ENCODE results near the gene TSC2.
A peak's percentile ranks its signal among the peaks of the same experiment; 100 is the strongest.
"Not testable (repeated sequence)": the region's sequence is repeated elsewhere in the genome, so short reads cannot be mapped to it uniquely, and the experiment has no call there.

TSC2 gene

DNA sequence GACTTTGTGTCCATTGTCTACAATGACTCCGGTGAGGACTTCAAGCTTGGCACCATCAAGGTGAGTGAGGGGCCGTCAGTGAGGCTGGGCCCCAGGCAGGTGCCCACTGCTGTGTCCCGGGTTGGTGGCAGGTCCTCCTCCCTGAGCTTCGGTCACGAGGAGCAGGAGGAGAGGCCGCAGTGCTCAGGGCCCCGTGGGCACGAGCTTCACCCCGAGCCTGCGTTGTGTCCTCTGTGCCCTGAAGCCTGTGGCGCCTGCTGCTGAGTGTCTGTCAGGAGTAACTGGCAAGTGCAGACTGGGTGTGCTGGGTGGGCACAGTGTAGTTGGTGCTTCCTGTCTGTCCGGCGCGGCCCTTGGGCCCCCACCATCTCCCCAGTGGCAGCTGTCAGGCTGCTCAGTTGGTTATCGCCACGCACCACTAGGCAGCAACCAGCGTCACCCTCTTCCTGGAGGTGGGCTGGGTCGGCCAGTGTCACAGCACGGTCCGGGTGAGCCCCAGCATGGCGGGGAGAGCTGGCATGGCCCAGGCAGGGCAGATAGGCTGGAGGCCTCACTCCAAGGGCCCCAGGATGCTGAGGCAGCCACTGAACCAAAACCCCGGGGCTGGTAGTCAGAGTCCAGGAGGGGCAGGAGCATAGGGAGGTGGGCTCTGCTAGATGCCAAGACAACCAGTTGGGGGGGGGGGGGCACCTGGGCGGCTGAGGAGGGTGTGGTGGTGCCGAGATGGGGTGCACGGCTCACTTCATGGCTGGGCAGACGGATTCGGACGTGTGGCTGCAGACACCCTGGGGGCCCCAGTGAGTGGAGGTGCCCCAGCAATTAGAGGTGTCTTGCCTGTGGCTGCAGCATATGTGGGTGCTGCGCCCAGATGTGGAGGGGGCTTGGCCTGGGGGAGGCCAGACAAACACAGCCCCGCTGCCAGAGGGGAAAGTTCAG, 39.3 kb downstream of the TSC2 start:
- DNase-seq (ENCODE audit: low read depth): no peak

DNA sequence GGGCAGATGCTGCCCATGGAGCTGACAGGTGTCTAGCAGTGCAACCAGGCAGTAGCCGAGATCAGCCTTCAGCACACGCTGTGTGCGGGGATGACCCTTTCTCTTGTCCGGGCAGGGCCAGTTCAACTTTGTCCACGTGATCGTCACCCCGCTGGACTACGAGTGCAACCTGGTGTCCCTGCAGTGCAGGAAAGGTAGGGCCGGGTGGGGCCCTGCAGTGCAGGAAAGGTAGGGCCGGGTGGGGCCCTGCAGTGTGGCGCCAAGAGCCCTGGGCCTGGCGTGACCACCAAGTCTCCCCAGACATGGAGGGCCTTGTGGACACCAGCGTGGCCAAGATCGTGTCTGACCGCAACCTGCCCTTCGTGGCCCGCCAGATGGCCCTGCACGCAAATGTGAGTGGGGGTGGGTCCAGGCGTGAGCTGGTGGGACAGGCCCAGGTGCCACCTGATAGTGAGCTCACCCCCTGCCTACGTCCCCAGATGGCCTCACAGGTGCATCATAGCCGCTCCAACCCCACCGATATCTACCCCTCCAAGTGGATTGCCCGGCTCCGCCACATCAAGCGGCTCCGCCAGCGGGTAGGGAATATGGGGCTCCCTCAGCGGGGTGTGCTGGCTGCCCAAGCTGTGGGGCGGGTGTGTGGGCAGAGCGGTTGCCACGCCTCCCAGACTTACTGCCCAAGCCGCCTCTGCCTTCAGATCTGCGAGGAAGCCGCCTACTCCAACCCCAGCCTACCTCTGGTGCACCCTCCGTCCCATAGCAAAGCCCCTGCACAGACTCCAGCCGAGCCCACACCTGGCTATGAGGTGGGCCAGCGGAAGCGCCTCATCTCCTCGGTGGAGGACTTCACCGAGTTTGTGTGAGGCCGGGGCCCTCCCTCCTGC, 40.2 kb downstream of the TSC2 start:
- DNase-seq (ENCODE audit: low read depth): no peak

DNA sequence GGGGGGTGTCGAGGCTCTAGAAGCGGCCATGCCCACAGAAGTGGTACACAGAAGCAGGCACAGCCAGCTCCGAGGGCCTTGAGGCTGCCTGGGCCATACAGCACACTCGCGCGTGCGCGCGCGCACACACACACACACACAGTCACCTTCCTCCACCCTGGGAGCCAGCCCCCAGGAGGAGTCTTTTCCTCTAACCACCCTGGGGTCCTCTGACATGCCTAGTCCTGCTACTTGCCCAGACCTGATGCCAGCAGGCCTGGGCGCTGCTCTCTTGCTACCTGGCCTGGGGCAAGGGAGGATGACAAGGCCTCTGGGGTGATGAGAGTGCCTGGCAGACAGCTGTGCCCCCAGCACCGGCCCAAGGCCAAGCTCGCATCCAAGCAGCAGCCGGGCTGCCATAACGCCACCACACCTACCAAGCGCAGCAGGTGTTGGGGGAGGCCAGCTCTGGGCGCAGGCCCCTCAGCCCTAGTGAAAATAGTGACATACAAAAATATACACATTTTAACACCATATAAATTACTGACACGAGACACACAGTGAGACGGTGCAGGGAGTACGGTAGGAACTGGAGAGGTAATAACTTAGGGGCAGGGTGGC, 41.1 kb downstream of the TSC2 start:
- DNase-seq (ENCODE audit: low read depth): no peak

DNA sequence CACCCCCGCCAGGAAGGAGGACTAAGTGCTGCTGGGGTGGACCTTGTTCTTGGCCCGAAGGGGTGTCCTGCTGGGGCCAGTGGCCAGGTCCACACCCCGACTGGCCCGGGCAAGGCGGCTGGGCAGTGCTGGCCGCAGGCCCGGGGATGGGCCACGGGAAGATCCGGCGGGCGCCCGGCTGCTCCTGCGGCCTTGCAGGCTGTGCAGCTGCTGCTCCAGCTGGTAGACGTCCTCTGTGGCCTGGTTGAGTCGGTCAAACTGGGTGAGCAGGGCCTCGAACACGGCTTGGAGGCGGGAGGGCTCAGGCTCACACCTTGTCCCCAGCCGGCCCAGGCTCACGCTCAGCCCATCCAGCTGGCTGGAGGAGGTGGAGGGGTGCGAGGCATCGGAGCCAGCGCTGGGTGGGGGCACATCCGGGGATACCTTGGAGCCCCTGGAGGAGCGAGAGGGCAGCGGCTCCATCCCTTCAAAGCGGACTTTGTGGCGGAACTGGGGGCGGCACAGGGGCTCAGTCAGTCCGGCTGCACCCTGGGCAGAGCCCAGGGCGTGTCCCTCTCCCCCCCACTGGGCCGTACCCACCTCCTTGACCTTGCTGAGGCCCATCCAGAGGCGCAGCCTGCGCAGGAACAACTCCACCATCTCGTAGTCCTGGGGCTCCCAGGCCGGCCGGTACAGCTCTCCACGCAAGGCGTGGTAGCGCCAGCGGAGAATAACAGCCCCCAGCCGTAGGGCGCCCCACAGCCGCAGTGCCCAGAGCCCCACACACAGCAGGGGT, 42.1 kb downstream of the TSC2 start:
- DNase-seq (ENCODE audit: low read depth): no peak

DNA sequence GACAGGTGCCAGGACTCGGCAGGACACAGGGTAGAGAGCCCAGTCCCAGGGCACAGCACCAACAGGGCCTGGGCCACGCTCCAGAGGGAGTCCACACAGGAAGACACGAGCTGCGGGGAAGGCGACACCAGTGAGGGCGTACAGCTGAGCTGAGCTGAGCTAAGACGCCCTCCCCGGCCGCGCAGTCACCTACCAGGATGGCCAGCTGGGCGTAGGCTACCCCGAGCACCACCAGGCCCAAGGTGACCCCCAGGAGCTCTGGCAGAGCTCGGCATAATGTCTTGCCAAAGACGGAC, 42.6 kb downstream of the TSC2 start:
- no peak for DNase-seq (ENCODE audit: low read depth)

DNA sequence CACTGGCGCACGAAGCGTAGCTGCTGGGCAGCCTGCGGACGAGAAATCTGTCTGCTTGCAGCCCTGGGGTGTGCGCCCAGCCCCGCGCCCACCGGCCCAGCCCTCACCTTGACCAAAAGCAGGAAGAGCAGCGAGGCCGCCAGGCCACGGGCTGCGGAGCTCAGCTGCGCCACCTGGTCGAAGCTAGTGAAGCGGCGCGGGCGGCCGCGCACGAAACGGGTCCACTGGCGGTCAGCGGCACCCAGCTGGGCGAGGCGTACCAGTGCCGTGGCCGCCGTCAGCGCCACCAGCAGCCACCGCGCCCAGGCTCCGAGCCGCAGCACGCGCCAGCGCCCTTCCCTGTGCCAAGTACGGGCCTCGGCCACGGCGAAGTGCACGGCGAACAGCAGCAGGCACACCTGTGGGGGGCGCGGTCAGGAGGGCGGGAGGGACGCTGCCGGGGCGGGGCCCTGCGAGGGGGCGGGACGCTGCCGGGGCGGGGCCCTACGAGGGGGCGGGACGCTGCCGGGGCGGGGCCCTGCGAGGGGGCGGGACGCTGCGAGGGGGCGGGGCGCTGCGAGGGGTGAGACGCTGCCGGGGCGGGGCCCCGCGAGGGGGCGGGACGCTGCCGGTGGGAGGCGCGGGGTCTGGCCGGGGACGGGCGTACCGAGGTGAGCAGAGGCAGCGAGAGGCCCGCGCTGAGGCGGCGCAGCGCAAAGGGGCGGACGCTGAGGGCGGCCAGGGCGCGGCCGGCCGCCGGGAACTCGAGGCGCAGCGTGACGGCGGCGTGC, 43.2 kb downstream of the TSC2 start:
- peak; percentile 39 for DNase-seq (ENCODE audit: low read depth)

DNA sequence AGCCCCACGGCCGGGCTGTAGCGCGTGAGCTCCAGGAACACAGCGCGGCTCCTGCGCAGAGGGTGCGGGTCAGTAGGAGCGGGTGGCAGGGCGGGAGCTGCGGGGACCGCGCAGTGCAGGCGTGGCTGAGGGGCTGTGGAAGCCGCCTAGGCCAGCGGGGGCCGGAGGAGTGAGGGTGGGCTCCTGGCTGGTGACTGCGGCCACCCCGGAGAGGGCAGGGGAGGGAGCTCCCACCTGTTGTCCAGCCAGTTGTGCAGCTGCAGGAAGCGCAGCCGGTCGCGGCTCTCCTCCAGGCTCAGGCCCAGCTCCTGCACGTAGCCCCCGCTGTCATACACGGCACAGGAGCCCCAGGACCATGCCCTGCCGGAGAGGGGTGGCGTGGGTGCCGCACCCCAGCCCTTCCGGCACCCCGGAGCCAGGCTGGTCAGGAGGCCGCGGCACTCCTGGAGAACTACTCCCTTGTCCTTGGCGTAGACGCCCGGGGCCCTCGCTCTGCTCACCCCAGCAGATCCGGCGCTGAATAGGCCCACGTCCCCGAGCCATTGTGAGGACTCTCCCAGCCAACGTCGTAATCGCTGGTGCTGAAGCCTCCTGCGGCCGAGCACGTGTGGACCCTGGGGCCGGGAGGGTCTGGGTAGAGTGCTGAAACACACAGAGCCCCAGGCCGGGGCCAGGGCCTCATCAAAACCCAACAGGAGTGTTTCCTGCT, 43.9 kb downstream of the TSC2 start:
- no peak for DNase-seq (ENCODE audit: low read depth)

DNA sequence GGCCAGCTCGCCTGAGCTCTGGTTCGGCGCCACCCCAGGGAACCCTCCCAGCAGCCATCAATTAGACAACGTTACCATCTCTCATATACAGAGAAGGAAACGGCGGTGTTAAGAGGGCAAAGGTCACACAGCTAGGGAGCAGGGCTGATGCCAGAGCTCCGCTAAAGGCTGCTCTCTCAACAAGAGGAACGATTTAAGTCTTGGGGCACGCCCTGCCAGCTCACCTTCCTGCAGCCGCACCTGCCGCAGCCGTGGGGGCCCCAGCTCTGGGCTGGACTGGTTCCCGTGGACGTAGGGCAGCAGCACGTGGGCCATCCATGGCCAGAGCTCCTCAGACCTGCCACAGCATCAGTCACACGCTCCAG, 44.5 kb downstream of the TSC2 start:
- no peak for DNase-seq (ENCODE audit: low read depth)

DNA sequence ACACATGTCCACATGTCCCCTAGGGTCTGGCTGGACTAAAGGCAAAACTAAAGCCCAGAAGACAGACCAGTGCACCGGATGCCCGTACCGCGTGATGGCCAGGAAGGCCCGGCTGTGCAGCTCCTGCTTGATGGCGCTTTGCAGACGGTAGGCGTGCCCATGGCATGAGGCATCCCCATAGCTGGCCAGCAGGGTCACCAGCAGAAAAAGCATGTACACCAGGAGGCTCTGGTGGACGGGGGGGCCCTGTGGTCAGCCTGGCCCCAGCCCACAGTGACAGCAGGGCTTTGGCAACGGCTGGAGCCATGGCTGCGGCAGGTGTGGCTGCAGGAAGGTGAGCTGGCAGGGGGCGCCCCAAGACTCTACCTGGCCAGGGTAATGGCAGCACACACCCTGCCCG, 45.1 kb downstream of the TSC2 start:
- no peak for DNase-seq (ENCODE audit: low read depth)

DNA sequence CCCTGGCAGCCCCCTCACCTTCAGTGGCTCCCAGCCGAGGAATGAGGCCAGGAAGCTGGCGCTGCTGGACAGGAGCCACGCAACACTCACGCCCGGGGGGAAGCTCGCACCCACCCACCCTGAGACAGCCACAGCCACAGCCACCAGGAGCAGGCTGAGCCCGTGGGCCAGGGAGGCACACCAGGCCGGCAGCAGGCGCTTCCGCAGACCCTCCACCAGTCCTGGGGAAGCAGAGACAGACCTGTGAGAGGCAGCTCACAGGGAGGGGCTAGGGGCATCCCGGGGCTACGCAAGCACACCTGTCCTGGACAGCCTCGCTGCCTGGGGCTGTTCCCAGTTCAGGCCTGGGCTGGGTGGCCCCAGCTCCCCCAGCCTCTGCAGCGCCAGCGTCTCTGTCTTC, 46.0 kb downstream of the TSC2 start:
- no peak for DNase-seq (ENCODE audit: low read depth)

DNA sequence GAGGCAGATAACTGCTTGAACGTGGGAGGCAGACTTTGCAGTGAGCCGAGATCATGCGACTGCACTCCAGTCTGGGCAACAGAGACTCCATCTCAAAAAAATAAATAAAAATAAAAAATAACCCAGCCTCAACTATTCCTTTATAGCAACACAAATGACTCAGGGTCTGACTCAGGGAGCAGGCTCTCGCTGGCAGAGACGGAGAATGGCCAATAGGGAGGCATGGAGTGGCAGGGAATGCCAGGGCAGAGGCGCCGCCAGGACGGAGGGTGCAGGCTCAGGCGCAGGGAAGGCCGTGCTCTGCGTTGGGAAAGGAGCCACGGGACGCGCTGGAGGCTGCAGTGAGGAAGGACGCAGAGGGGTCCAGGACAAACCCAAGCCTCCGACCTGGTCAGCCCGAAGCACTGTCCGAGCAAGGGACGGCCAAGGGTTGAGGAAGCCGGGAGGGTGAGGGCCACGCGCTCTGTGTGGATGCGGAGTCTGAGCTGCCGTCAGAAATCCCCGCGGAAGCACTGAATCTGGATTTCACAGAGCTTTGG, 47.6 kb downstream of the TSC2 start:
- no peak for DNase-seq (ENCODE audit: low read depth)

DNA sequence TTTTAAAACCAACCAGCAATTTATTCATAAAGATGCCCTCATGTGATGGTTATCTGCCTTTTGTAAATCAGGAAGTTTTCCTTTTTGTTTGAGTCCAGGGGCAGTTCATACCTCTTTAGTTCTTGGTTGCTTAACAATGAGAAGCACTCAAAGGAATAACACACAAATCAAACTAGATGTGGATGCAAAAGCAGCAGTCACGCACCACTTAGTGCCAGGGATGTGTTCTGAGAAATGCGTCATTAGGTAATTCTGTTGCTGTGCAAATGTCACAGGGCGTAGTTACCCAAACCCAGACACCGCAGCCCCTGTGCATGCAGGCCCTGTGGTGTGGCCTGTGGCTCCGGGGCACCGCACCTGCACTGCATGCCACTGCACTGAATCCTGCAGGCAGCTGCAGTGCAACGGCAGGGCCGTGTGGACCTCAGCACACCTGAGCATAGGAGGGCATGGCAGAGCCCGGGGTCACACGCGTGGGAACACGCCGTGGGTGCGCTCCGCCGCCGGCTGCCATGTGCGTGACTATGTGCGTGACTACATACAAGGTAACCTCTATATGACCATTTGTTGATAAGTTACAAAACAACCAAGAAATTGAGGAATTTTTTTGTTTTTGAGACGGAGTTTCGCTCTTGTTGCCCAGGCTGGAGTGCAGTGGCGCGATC, 48.3 kb downstream of the TSC2 start:
- DNase-seq (ENCODE audit: low read depth): no peak

DNA sequence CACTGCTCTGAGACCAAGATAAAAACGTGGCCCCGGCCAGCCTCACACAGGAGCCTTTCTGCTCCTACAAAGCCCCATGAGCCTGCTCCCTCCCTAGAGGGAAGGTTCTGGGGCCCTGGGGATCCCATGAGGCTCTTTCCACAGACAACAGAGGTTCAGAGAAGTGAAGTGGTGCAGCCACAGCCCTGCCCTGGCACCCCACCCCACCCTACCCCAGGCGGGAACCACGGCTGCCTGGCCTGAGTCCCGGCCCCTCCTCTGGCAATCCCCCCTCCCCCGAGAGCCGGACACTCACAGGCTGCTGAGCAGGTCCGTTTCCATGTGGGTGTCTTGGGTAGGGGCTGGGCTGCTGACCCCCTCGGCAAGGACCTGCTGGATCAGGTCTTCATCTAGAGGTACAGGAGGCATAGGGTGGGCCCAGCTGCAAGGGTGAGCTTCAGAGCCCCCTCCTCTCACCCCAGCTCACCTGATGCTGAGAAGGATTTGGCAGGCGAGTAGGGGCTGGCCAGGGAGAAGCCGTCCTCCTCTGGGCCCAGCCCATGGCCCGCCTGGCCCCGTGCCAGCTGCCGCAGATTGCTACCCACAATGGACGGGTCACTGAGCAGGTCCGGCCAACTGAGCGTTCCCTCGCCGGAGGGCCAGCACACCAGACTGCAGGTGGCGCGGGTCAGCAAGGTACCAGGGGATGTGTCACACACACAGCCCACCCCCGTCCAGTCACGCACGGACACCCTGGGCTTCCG, 49.2 kb downstream of the TSC2 start:
- DNase-seq (ENCODE audit: low read depth): no peak

DNA sequence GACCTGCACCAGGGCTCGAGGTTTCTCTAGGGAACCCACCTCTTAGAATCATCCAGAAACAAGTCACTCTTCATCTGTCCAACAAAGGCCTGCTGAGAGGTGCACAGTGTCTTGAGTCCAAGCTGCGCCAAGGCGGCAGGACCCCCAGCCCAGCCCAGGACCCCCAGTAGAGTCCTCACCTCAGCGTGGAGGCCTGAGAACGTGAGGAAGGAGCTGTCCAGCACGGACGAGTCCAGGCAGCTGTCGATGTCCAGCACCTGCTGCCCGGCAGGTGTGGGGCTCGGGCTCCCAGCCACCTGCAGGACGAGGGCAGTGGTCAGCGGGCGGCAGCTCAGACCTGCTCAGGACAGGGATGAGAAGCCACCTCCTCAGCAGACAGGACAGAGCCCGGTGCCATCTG, 49.9 kb downstream of the TSC2 start:
- not testable (repeated sequence) for DNase-seq (ENCODE audit: low read depth)

DNA sequence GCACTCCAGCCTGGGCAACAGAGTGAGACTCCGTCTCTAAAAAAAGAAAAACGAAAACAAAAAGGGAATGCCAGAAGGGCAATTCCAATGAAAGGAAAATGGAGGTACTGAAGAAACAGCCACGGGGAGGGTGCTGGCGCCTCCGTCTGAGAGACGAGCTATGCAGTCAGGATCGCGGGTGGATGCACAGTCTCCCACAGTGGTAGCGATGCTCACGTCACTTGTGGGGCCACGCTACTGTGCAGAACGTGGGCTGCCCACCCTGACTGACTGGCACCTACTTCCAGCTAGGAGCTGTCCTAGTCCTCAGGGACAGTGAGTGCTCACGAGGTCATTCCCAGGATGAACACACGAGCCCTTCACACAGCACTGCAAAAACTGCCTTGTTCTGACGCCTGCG, 53.8 kb downstream of the TSC2 start:
- not testable (repeated sequence) for DNase-seq (ENCODE audit: low read depth)

DNA sequence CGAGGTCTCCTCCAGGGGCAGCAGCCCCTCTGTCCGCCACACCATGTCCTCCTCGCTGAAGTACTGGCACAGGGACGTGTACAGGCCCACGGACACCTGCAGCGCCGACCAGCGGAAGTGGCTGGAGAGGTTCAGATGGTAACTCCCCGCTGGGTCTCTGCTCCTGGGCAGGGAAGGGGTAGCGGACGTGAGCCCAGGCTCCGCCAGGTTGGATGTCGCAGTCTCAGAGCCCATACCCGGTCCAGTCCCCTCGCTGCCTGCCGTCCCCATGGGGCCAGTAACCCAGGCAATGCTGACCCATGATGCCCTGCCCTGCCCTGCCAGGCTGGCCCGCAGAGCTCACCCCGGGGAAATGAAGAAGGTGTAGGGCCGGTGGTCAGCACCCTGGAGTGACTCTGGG, 54.7 kb downstream of the TSC2 start:
- DNase-seq (ENCODE audit: low read depth): no peak

DNA sequence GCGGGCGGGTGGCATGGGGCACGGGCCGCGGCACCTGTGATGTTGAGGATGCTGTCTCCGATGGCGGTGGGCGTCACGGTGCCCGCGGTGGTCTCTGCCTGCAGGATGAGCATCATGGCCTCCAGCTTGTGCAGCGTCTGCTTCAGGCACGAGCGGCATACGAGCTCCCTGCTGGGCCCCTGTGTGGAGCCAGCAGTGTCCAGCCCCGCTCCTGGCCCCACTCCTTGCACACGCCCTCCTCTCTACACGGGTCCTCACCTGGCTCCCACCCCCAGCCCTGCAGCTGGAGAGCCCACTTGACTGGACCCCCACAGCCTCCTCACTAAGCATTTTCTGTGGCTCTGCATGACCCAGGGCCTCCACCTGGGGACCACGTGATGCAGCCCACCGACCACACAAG, 56.7 kb downstream of the TSC2 start:
- DNase-seq (ENCODE audit: low read depth): not testable (repeated sequence)

DNA sequence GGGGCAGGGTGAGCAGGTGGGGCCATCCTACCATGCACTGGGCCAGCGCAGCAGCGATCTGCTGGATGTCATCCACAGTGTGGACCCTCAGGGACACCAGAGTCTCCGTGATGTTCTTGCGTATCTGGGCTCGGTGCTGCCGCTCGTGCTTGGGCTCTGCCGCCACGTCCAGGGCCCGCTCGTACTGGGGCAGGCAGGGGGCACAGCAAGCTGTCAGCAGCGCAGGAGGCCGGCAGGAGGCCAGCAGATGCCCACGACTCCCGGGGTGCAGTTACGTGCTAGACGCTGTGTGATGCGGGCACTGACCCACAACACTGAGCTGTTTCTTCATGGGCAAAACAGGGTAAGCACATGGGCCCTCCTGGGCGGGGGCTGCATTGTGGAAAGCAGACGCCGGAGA, 57.5 kb downstream of the TSC2 start:
- not testable (repeated sequence) for DNase-seq (ENCODE audit: low read depth)

DNA sequence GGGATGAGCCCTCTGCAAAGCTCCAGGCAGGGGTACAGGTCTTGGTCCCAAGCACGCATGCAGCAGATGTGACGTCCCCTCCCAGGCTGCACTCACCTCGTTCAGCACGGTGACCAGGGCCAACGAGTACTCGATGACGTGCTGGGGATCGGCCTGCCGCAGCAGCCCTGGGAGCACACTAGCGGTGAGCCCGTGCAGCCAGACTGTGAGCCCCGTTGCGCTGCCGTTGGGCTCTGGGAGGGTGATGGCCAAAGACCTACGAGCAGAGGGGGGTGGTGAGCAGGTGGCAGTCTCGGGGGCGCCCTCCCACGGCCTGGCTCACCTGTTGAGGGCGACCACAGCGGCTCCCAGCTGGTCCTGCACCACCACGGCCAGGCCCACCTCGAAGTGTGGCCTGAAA, 58.0 kb downstream of the TSC2 start:
- not testable (repeated sequence) for DNase-seq (ENCODE audit: low read depth)

Measured in fibroblast of the conjunctiva (primary cell).